Measurements from ENCODE around the gene MRAP2. TPM values are rescaled to one million over a fixed set of nuclear protein-coding genes. Genes with fewer than 3 reads are reported as not detected.

MRAP2 gene
- total and polyA plus RNA-seq, 2 of the 13 experiments (the other 11 are each of a cell fraction or from before 2014, with no cell fraction given), result 0.33 to 3.5 TPM

DNA sequence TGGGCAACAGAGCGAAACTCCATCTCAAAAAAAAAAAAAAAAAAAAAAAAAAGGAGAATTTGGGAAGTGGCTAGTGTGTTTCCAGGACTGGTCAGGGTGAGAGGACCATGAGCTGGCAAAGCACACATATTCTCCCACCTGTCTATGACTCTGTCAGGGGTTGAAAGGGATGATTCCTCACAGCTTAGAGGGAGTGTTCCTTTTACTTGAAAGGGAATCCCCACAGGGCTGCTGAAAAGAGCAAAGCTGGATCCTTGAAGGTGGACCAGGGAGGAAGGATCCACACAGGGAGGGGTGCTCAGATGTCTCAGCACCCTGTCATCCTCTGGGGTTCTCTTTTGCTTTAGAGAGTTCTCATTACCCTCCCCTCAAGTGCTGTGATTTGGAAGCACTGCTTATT is 13.2 kb downstream of the MRAP2 start (continued):
- TF ChIP-seq KAT8 (CRISPR knock-in tag; IDR thresholded peaks at IDR 0.05) (no peak), FLYWCH1 (CRISPR knock-in tag; IDR thresholded peaks at IDR 0.05) (no peak), ZC3H13 (CRISPR knock-in tag; IDR thresholded peaks at IDR 0.05) (no peak)

DNA sequence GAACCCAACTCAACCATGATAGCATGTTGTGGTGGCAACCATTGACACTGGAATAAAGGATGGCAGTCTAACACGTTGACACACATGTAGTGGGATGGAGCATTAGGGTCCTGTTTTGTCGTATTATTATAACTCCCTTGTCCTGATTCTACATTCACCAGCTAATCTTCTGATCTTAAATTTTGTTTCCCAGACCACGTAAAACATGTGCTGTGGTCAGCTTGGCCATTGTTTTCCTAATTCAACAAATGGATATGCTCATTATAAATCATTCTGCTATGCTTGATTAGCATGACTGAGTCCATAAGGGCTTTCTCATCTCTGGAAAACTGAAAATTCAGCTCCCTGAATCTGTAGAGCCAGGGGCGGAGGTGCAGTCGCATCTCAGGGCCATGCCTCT is 15.0 kb downstream of the MRAP2 start:
- Histone ChIP-seq H3K9me3 (ENCODE audit: low read length) (no peaks in the 10 kb centered on the region), H2AFZ (ENCODE audit: low read length) (no peak overlapping the region), H3K27ac (ENCODE audit: extremely low read length, insufficient read depth, low read length) (no peak overlapping the region), H3K36me3 (replicated peaks in 1 of 2; ENCODE audit: control insufficient read depth in 1 of 2, insufficient read depth in 2 of 2, low read length in 2 of 2) (no peaks in the 10 kb centered on the region), H3K4me2 (ENCODE audit: low read depth, low read length) (no peak overlapping the region), H3K9ac (ENCODE audit: insufficient read depth, low read depth, low read length) (no peak overlapping the region), H3K4me3 (replicated peaks in 1 of 3; ENCODE audit: insufficient read depth in 1 of 3, low read depth in 2 of 3, low read length in 3 of 3) (no peak overlapping the region), H3K79me2 (ENCODE audit: insufficient read depth, low read length) (no peaks in the 10 kb centered on the region), H3K4me1 (ENCODE audit: insufficient read depth, low read length) (peaks cover 25% of the 10 kb centered on the region), H4K20me1 (ENCODE audit: insufficient read depth, low read length) (no peaks in the 10 kb centered on the region), H3K27me3 (ENCODE audit: control insufficient read depth in 1 of 2, insufficient read depth in 2 of 2, low read length in 2 of 2) (no peaks in the 10 kb centered on the region; a peak in 3 of 5 replicates)
- WGBS (ENCODE audit: low lambda C conversion rate), result 23% methylated on average over 5 of the region's 5 CpGs
- ATAC-seq (no peak), DNase-seq (ENCODE audit: low spot score) (no peak), FAIRE-seq (no peak)
- in situ Hi-C loops (cut with HindIII; ENCODE audit: extremely low pct_ligation_motif_present, low pct_unique_long_range_greater_than_20kb) (no loop called here), intact Hi-C loops (cut with micrococcal nuclease; ENCODE audit: unreplicated experiment) (no loop called here)
- ChIA-PET CTCF (ENCODE audit: low intra/inter-chr PET ratio, low total read pairs) (no interaction called here), POLR2A (no interaction called here)
- BruUV-seq (replicated peaks), result no TSS peak
- TF ChIP-seq, protein P1, sequence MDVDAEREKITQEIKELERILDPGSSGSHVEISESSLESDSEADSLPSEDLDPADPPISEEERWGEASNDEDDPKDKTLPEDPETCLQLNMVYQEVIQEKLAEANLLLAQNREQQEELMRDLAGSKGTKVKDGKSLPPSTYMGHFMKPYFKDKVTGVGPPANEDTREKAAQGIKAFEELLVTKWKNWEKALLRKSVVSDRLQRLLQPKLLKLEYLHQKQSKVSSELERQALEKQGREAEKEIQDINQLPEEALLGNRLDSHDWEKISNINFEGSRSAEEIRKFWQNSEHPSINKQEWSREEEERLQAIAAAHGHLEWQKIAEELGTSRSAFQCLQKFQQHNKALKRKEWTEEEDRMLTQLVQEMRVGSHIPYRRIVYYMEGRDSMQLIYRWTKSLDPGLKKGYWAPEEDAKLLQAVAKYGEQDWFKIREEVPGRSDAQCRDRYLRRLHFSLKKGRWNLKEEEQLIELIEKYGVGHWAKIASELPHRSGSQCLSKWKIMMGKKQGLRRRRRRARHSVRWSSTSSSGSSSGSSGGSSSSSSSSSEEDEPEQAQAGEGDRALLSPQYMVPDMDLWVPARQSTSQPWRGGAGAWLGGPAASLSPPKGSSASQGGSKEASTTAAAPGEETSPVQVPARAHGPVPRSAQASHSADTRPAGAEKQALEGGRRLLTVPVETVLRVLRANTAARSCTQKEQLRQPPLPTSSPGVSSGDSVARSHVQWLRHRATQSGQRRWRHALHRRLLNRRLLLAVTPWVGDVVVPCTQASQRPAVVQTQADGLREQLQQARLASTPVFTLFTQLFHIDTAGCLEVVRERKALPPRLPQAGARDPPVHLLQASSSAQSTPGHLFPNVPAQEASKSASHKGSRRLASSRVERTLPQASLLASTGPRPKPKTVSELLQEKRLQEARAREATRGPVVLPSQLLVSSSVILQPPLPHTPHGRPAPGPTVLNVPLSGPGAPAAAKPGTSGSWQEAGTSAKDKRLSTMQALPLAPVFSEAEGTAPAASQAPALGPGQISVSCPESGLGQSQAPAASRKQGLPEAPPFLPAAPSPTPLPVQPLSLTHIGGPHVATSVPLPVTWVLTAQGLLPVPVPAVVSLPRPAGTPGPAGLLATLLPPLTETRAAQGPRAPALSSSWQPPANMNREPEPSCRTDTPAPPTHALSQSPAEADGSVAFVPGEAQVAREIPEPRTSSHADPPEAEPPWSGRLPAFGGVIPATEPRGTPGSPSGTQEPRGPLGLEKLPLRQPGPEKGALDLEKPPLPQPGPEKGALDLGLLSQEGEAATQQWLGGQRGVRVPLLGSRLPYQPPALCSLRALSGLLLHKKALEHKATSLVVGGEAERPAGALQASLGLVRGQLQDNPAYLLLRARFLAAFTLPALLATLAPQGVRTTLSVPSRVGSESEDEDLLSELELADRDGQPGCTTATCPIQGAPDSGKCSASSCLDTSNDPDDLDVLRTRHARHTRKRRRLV (CRISPR knock-in tag; IDR thresholded peaks at IDR 0.05), result no peak
- TF ChIP-seq, protein P2, sequence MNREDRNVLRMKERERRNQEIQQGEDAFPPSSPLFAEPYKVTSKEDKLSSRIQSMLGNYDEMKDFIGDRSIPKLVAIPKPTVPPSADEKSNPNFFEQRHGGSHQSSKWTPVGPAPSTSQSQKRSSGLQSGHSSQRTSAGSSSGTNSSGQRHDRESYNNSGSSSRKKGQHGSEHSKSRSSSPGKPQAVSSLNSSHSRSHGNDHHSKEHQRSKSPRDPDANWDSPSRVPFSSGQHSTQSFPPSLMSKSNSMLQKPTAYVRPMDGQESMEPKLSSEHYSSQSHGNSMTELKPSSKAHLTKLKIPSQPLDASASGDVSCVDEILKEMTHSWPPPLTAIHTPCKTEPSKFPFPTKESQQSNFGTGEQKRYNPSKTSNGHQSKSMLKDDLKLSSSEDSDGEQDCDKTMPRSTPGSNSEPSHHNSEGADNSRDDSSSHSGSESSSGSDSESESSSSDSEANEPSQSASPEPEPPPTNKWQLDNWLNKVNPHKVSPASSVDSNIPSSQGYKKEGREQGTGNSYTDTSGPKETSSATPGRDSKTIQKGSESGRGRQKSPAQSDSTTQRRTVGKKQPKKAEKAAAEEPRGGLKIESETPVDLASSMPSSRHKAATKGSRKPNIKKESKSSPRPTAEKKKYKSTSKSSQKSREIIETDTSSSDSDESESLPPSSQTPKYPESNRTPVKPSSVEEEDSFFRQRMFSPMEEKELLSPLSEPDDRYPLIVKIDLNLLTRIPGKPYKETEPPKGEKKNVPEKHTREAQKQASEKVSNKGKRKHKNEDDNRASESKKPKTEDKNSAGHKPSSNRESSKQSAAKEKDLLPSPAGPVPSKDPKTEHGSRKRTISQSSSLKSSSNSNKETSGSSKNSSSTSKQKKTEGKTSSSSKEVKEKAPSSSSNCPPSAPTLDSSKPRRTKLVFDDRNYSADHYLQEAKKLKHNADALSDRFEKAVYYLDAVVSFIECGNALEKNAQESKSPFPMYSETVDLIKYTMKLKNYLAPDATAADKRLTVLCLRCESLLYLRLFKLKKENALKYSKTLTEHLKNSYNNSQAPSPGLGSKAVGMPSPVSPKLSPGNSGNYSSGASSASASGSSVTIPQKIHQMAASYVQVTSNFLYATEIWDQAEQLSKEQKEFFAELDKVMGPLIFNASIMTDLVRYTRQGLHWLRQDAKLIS (CRISPR knock-in tag; IDR thresholded peaks at IDR 0.05), result no peak
- TF ChIP-seq HNRNPH1 (optimal IDR thresholded peaks at IDR 0.05; ENCODE audit: low read depth, low read length) (no peak), HCFC1 (IDR thresholded peaks at IDR 0.05; ENCODE audit: low read depth, low read length) (no peak), ZNF569 (CRISPR knock-in tag; IDR thresholded peaks at IDR 0.05; ENCODE audit: borderline replicate concordance) (no peak), PTBP1 (IDR thresholded peaks at IDR 0.05; ENCODE audit: low read depth, low read length, poor library complexity, severe bottlenecking) (no peak), SP2 (CRISPR knock-in tag; IDR thresholded peaks at IDR 0.05) (no peak), ZNF547 (CRISPR knock-in tag; IDR thresholded peaks at IDR 0.05) (no peak), ZNF746 (CRISPR knock-in tag; IDR thresholded peaks at IDR 0.05) (no peak), ZFP1 (CRISPR knock-in tag; IDR thresholded peaks at IDR 0.05) (no peak)
